CD4-positive, CD25-positive, alpha-beta regulatory T cell (primary cell): ENCODE measurements around the gene CADM2. TPM values are rescaled to one million over a fixed set of nuclear protein-coding genes. Genes with fewer than 3 reads are reported as not detected.

Source experiments
- ATAC-seq, 2 donors: fragments of 150-1000 bp; cut with Tn5 transposase; one replicate each; pipeline ENCODE4 v1.10.0; 2021; ENCODE audit warnings: low read depth in 2 of 2, moderate number of reproducible peaks in 2 of 2, moderate library complexity in 1 of 2
- DNase-seq, 3 donors: peaks; one replicate each; pipeline versions ENCODE4 v3.0.0 to v3.0.0-alpha.2; 2012 to 2022; ENCODE audit warnings: mixed read lengths in 1 of 3
- H3K27ac ChIP-seq: one replicate; pipeline ENCODE4 v1.7.0; 2013; ENCODE audit warnings: mild to moderate bottlenecking, low read length; ENCODE audit not compliant: insufficient read depth, poor library complexity, severe bottlenecking
- H3K27me3 ChIP-seq: one replicate; pipeline ENCODE4 v1.7.0; 2013; ENCODE audit warnings: low read length; ENCODE audit not compliant: control insufficient read depth, insufficient read depth
- H3K36me3 ChIP-seq: one replicate; pipeline ENCODE4 v1.7.0; 2013; ENCODE audit warnings: mild to moderate bottlenecking, low read length, moderate library complexity; ENCODE audit not compliant: control insufficient read depth, insufficient read depth
- H3K4me1 ChIP-seq: 2 replicates; pipeline ENCODE4 v1.7.0; 2013; ENCODE audit warnings: mild to moderate bottlenecking, low read length; ENCODE audit not compliant: insufficient read depth, control insufficient read depth, poor library complexity, severe bottlenecking
- H3K4me3 ChIP-seq: one replicate; pipeline ENCODE4 v1.7.0; 2013; ENCODE audit warnings: low read depth, mild to moderate bottlenecking, low read length, moderate library complexity
- H3K9me3 ChIP-seq, 2 experiments: 1 replicate in 1 of 2; 2 replicates in 1 of 2; pipeline ENCODE4 v1.7.0; 2013; ENCODE audit warnings: low read length in 2 of 2, mild to moderate bottlenecking in 1 of 2, moderate library complexity in 1 of 2; ENCODE audit not compliant: control insufficient read depth in 2 of 2
- H3K27ac Mint-ChIP-seq, 3 donors: one replicate each; pipeline ENCODE4 v1.8.0; 2020 to 2022; ENCODE audit warnings: mild to moderate bottlenecking in 3 of 3, mixed read lengths in 3 of 3, moderate library complexity in 2 of 3
- H3K27me3 Mint-ChIP-seq: one replicate; pipeline ENCODE4 v1.8.0; 2022; ENCODE audit warnings: mild to moderate bottlenecking, mixed read lengths
- H3K36me3 Mint-ChIP-seq: one replicate; pipeline ENCODE4 v1.8.0; 2020; ENCODE audit warnings: mixed read lengths
- H3K4me1 Mint-ChIP-seq, 4 donors: one replicate each; pipeline ENCODE4 v1.8.0; 2020 to 2022; ENCODE audit warnings: mixed read lengths in 4 of 4, mild to moderate bottlenecking in 1 of 4
- H3K4me3 Mint-ChIP-seq, 4 donors: one replicate each; pipeline ENCODE4 v1.8.0; 2020 to 2022; ENCODE audit warnings: mild to moderate bottlenecking in 4 of 4, mixed read lengths in 4 of 4, moderate library complexity in 3 of 4
- H3K9me3 Mint-ChIP-seq, 7 donors: one replicate each; pipeline ENCODE4 v1.8.0; 2020 to 2022; ENCODE audit warnings: mixed read lengths in 7 of 7, mild to moderate bottlenecking in 3 of 7, moderate library complexity in 2 of 7
- polyA plus RNA-seq, 4 donors: library from polyadenylated mRNA; unstranded; fragments of 300-500 nt; fragmentation: Illumina TruSeq; gene quantifications; one replicate each; pipeline ENCODE4 v1.2.3, GENCODE V29; 2021
- total RNA-seq: library from RNA; stranded (reverse); gene quantifications from one replicate; pipeline ENCODE4 v1.2.3, GENCODE V29; 2022

The CADM2 gene
- total and polyA plus RNA-seq, 5 donors from 2014 or later: not detected

DNA sequence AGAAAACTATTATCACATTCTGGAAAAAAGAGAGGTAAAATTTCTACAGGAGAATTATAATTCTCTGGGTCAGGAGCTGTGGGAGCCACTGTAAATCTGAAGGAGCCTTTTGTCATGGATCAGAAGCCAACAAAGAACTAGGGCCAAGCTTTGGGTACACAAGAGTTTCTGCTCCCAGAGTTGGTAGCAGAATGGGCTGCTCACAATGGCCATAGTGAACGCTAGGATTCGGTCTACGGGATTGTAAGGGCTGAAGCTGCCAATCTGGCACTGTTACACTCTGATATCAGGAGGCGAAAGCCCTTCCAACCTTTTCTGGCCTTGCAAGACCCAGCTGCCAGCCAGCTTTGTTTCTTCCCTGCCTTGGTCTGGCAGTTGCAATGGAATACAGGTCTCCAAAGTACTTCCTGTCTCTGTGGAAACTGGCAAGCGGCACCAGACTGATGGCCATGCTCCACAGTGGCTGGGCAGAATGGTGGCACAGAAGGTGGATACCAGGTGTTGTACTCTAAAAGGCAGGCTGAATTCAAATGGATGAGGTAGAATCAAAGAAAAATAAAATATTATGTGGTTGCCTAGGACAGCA is 831.7 kb downstream of the CADM2 start:
- no peaks in the 10 kb centered on the region for H3K36me3 Mint-ChIP-seq
- H3K4me3 Mint-ChIP-seq: no peak overlapping the region
- no peak overlapping the region for H3K4me3 ChIP-seq
- peaks cover 0 to 6% of the 10 kb centered on the region in 2 experiments for H3K9me3 ChIP-seq
- H3K4me1 Mint-ChIP-seq: no peaks in the 10 kb centered on the region
- peaks cover 0 to 16% (median 2%) of the 10 kb centered on the region in 7 donors for H3K9me3 Mint-ChIP-seq
- no peaks in the 10 kb centered on the region for H3K27me3 ChIP-seq
- H3K4me1 ChIP-seq: no peaks in the 10 kb centered on the region
- H3K27me3 Mint-ChIP-seq: no peaks in the 10 kb centered on the region
- H3K27ac ChIP-seq: no peak overlapping the region
- H3K36me3 ChIP-seq: no peaks in the 10 kb centered on the region
- no peak overlapping the region for H3K27ac Mint-ChIP-seq
- DNase-seq (no peak), ATAC-seq (no peak)

DNA sequence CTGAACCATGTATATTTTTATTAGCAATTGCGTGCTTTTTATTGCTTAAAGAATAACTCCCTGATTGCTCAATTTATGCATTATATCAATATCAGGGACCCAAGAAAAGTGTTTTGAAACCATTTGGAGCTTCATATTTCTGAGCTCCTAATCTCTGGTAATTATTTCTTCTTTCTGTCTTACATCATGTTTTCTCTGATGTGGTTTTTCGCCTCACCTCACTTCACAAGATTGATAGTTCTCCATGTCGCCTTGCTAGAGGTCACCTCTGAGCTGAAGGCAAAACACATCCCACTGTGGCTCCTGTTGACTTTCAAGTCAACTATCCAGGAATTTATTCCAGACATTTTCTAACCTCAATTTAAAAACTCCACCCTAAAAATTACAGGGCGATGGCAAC is 837.4 kb downstream of the CADM2 start:
- Histone ChIP-seq H3K27ac (no peak overlapping the region), H3K4me3 (no peak overlapping the region), H3K9me3 (peaks cover 0 to 7% of the 10 kb centered on the region in 2 experiments), H3K4me1 (no peaks in the 10 kb centered on the region), H3K36me3 (no peaks in the 10 kb centered on the region), H3K27me3 (no peaks in the 10 kb centered on the region)
- DNase-seq: no peak
- no peak overlapping the region for H3K27ac Mint-ChIP-seq
- H3K36me3 Mint-ChIP-seq: no peaks in the 10 kb centered on the region
- no peak for ATAC-seq
- peaks cover 0 to 21% (median 5%) of the 10 kb centered on the region in 7 donors for H3K9me3 Mint-ChIP-seq
- no peak overlapping the region for H3K4me3 Mint-ChIP-seq
- H3K4me1 Mint-ChIP-seq: no peaks in the 10 kb centered on the region
- H3K27me3 Mint-ChIP-seq: no peaks in the 10 kb centered on the region

DNA sequence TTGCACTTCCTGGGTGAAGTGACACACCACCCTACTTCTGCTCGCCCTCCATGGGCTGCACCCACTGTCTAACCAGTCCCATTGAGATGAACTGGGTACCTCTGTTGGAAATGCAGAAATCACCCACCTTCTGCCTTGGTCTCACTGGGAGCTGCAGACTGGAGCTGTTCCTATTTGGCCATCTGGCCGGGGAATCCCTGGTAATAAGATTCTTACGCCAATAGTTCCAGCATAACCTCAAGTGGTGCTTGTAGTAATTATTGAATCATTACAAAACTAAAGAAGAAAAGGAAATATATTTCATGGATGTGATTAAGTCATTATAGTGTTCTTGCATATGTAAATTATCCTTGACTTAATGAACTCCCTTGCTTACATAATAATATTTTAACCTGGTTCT is 841.9 kb downstream of the CADM2 start:
- Mint-ChIP-seq H3K4me3 (no peak overlapping the region), H3K27ac (no peak overlapping the region)

DNA sequence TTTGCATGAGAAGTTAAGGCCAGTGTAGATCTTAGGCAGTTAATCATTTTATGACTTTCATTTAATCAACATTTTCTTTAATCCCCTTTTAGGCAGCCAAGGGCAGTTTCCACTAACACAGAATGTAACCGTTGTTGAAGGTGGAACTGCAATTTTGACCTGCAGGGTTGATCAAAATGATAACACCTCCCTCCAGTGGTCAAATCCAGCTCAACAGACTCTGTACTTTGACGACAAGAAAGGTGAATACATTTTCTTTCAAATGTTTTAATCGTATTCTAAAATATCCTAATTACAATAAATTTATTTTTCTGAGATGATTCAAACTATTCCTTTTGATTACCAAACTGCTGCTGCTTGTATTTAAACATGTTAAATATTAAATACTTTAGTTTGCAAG is 843.2 kb downstream of the CADM2 start:
- no peak overlapping the region for H3K4me3 ChIP-seq
- H3K27ac Mint-ChIP-seq: no peak overlapping the region
- no peak overlapping the region for H3K4me3 Mint-ChIP-seq
- no peaks in the 10 kb centered on the region for H3K4me1 Mint-ChIP-seq
- no peaks in the 10 kb centered on the region for H3K27me3 Mint-ChIP-seq
- ATAC-seq (no peak), DNase-seq (no peak)
- H3K36me3 ChIP-seq: no peaks in the 10 kb centered on the region
- peaks cover 0 to 15% (median 8%) of the 10 kb centered on the region in 7 donors for H3K9me3 Mint-ChIP-seq
- no peaks in the 10 kb centered on the region for H3K4me1 ChIP-seq
- no peaks in the 10 kb centered on the region for H3K36me3 Mint-ChIP-seq
- no peak overlapping the region for H3K27ac ChIP-seq
- H3K27me3 ChIP-seq: no peaks in the 10 kb centered on the region
- peaks cover 0 to 4% of the 10 kb centered on the region in 2 experiments for H3K9me3 ChIP-seq

More for the DNA sequence above, 841.9 kb downstream of the CADM2 start:
- Mint-ChIP-seq H3K36me3 (no peaks in the 10 kb centered on the region), H3K9me3 (peaks cover 0 to 9% (median 8%) of the 10 kb centered on the region in 7 donors), H3K4me1 (no peaks in the 10 kb centered on the region), H3K27me3 (no peaks in the 10 kb centered on the region)
- Histone ChIP-seq H3K4me1 (no peaks in the 10 kb centered on the region), H3K4me3 (no peak overlapping the region), H3K36me3 (no peaks in the 10 kb centered on the region), H3K27me3 (no peaks in the 10 kb centered on the region), H3K27ac (no peak overlapping the region), H3K9me3 (peaks cover 0 to 4% of the 10 kb centered on the region in 2 experiments)
- ATAC-seq (no peak), DNase-seq (no peak)

DNA sequence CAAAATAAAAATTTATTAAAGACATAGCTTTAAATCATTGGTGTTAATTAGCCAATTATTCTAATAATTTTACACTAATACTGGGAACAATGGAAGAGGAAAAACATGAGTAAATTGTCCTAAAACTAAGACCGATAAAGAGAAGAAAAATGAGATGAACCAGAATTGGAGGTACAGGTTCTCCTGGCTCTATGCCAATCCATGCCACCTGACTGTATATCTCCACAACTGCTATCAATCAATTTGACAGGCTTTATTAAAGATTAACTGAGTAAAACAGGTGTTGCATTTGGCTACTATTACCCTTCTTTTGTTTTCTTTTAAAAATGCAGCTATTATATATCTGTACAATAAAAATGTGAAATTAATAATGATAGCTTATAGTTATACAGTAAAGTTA is 850.0 kb downstream of the CADM2 start:
- peaks cover 0 to 30% (median 6%) of the 10 kb centered on the region in 7 donors for H3K9me3 Mint-ChIP-seq
- H3K4me3 Mint-ChIP-seq: no peak overlapping the region
- Histone ChIP-seq H3K4me3 (no peak overlapping the region), H3K9me3 (peaks cover 0 to 3% of the 10 kb centered on the region in 2 experiments), H3K27ac (no peak overlapping the region), H3K27me3 (no peaks in the 10 kb centered on the region), H3K36me3 (no peaks in the 10 kb centered on the region), H3K4me1 (no peaks in the 10 kb centered on the region)
- ATAC-seq: no peak
- H3K4me1 Mint-ChIP-seq: no peaks in the 10 kb centered on the region
- no peak for DNase-seq
- no peaks in the 10 kb centered on the region for H3K27me3 Mint-ChIP-seq
- no peak overlapping the region for H3K27ac Mint-ChIP-seq
- H3K36me3 Mint-ChIP-seq: no peaks in the 10 kb centered on the region

DNA sequence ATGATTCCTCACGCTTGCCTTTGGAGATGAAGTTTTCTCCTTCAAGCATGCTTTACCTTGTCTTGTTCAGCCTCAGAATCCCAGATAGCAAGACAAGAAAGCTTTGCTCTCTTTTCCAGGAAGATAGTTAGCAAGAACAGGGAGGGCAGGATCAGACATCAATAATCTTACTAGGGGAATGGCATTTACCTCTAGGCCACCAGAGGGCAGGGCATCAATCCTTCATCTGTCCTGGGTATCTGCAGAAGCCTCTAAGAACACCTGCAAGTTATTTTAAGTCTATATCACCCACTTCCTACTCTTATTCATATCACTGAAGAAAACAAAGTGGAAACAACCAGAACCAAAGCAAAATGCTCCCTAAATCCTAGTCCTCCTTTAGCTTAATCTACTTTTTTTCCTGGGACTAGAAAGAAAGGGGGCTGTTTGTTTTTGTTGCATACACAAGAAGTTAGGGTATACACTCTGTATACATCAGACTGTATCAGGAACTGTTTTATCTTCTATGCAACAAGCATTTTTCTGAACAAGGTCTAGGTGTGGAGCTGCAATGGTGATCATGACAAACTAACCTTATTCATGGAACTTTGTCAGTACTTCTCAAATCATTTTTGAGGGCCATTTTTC is 862.5 kb downstream of the CADM2 start:
- H3K27ac Mint-ChIP-seq: no peak overlapping the region
- DNase-seq: peak in 1 of 3 donors; percentile 0
- no peak for ATAC-seq
- no peaks in the 10 kb centered on the region for H3K4me1 Mint-ChIP-seq
- H3K4me3 ChIP-seq: no peak overlapping the region
- H3K9me3 Mint-ChIP-seq: peaks cover 0 to 18% (median 3%) of the 10 kb centered on the region in 7 donors
- no peaks in the 10 kb centered on the region for H3K36me3 Mint-ChIP-seq
- H3K9me3 ChIP-seq: peaks cover 0 to 2% of the 10 kb centered on the region in 2 experiments
- no peaks in the 10 kb centered on the region for H3K27me3 ChIP-seq
- no peak overlapping the region for H3K27ac ChIP-seq
- no peak overlapping the region for H3K4me3 Mint-ChIP-seq
- no peaks in the 10 kb centered on the region for H3K27me3 Mint-ChIP-seq
- H3K4me1 ChIP-seq: no peaks in the 10 kb centered on the region
- H3K36me3 ChIP-seq: no peaks in the 10 kb centered on the region

DNA sequence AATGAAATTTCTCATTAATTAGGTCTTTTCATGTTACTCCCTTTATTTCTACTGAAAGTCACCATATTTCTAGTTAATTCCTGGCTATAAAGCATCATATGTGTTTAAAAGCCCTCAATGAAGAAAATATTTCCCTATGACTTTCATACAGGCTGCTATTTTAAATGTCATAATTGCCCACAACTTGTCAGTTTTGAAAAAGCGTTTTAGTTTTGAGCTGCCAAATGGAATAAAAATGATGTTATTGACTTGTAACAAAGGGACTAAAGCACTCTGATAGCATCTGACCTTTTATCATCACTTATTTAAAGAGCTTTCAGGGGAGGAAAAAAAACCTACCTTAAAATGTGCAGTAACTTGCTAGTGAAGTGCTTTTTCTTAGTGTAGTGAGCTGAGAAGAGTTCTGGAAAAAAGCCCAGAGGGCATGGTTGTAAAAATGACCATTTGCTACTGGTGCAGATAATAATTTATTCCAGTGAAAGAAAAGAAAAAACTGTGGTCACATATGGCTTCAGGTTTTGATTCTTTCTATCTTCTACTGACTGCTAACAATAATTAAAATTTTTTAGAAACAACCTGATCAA is 877.2 kb downstream of the CADM2 start:
- Mint-ChIP-seq H3K9me3 (peaks cover 0 to 16% (median 4%) of the 10 kb centered on the region in 7 donors), H3K27me3 (no peaks in the 10 kb centered on the region), H3K4me3 (no peak overlapping the region), H3K27ac (no peak overlapping the region), H3K4me1 (no peaks in the 10 kb centered on the region), H3K36me3 (no peaks in the 10 kb centered on the region)
- no peaks in the 10 kb centered on the region for H3K4me1 ChIP-seq
- no peaks in the 10 kb centered on the region for H3K36me3 ChIP-seq
- no peaks in the 10 kb centered on the region for H3K27me3 ChIP-seq
- DNase-seq (no peak), ATAC-seq (no peak)
- no peak overlapping the region for H3K4me3 ChIP-seq
- peaks cover 0 to 2% of the 10 kb centered on the region in 2 experiments for H3K9me3 ChIP-seq
- no peak overlapping the region for H3K27ac ChIP-seq
